Measurements from ENCODE around the gene SEH1L. TPM values are rescaled to one million over a fixed set of nuclear protein-coding genes. Genes with fewer than 3 reads are reported as not detected.

Gene SEH1L
- polyA plus RNA-seq, 1 donor (not counting 4 experiments of a cell fraction or from before 2014, with no cell fraction given) = 60.5 TPM

GRCh38 chr18:13014818-13015217 is 67.0 kb downstream of the SEH1L start:
- dilution Hi-C loops (cut with MboI; ENCODE audit: extremely low pct_ligation_motif_present, low sequenced_read_pairs) = no loop called here
- H3K27me3 ChIP-seq (ENCODE audit: control insufficient read depth, extremely low read depth, insufficient read depth, low read length) = no peaks in the 10 kb centered on the region
- H3K4me3 ChIP-seq (ENCODE audit: control insufficient read depth in 2 of 3, extremely low read depth in 1 of 3, insufficient read depth in 2 of 3, low read depth in 1 of 3, low read length in 3 of 3) = no peak overlapping the region
- no peak overlapping the region for H3K4me2 ChIP-seq (ENCODE audit: control insufficient read depth, extremely low read depth, insufficient read depth, low read depth, low read length)
- FAIRE-seq (no peak), DNase-seq (ENCODE audit: low read depth, low spot score) (no peak)
- H3K9me3 ChIP-seq (ENCODE audit: control insufficient read depth, low read depth, low read length) = no peaks in the 10 kb centered on the region
- peaks cover 3% of the 10 kb centered on the region for H3K79me2 ChIP-seq (ENCODE audit: control insufficient read depth, insufficient read depth, low read length)
- H4K20me1 ChIP-seq (ENCODE audit: control insufficient read depth, extremely low read depth, insufficient read depth, low read length) = no peaks in the 10 kb centered on the region
- no peak overlapping the region for H3K27ac ChIP-seq (ENCODE audit: control insufficient read depth, insufficient read depth, low read length)
- H3K9ac ChIP-seq (ENCODE audit: control insufficient read depth, extremely low read depth, insufficient read depth, low read length) = no peak overlapping the region
- H3K36me3 ChIP-seq (ENCODE audit: control insufficient read depth in 2 of 2, extremely low read depth in 1 of 2, insufficient read depth in 2 of 2, low read length in 2 of 2) = peaks cover 11 to 22% of the 10 kb centered on the region in 2 experiments
- H3K4me1 ChIP-seq (ENCODE audit: control insufficient read depth, extremely low read depth, insufficient read depth, low read length) = peaks cover 17% of the 10 kb centered on the region
- no peaks in the 10 kb centered on the region for H3K9me1 ChIP-seq (ENCODE audit: control insufficient read depth, extremely low read depth, insufficient read depth, low read length)
- TF ChIP-seq, protein P1, sequence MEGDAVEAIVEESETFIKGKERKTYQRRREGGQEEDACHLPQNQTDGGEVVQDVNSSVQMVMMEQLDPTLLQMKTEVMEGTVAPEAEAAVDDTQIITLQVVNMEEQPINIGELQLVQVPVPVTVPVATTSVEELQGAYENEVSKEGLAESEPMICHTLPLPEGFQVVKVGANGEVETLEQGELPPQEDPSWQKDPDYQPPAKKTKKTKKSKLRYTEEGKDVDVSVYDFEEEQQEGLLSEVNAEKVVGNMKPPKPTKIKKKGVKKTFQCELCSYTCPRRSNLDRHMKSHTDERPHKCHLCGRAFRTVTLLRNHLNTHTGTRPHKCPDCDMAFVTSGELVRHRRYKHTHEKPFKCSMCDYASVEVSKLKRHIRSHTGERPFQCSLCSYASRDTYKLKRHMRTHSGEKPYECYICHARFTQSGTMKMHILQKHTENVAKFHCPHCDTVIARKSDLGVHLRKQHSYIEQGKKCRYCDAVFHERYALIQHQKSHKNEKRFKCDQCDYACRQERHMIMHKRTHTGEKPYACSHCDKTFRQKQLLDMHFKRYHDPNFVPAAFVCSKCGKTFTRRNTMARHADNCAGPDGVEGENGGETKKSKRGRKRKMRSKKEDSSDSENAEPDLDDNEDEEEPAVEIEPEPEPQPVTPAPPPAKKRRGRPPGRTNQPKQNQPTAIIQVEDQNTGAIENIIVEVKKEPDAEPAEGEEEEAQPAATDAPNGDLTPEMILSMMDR (optimal IDR thresholded peaks at IDR 0.05 in 1 of 3, IDR thresholded peaks at IDR 0.05 in 1 of 3, conservative IDR thresholded peaks at IDR 0.05 in 1 of 3; ENCODE audit: extremely low read depth in 1 of 3, insufficient read depth in 2 of 3, low read length in 3 of 3) = no peak
- no peak for TF ChIP-seq EZH2 (IDR thresholded peaks at IDR 0.05; ENCODE audit: low read length)
- no peak overlapping the region for H2AFZ ChIP-seq (ENCODE audit: control insufficient read depth, low read length)

DNA sequence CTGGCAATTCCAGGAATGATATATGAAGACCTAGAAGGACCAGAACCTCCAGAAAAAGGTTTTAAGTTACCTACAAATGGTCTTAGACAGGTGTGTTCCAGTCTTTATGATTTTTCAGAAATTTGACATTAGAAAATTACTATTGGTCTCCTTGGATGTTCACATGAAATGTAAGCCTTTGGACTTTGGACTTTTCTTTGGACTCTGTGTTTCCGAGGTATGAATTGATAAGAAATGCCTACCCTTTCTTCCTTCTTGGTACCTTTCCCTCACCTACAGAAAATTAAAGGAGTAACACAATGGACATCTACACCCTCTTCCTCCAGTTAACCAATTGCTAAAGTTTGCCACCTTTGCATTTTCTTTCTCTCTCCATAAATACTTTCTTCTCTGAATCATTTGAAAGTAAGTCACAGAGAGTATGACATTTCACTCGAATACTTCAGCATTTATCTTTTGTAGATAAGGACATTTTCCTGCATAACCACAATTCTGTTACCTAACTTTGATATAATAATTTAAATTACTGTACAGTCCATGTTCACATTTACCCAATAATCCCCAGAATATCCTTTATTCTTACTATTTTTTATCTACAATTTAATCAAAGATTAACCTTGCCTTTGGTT is 69.5 kb downstream of the SEH1L start:
- Histone ChIP-seq H3K36me3 (ENCODE audit: control insufficient read depth in 2 of 2, extremely low read depth in 1 of 2, insufficient read depth in 2 of 2, low read length in 2 of 2) (peaks cover 11 to 26% of the 10 kb centered on the region in 2 experiments), H3K4me2 (ENCODE audit: control insufficient read depth, extremely low read depth, insufficient read depth, low read depth, low read length) (no peak overlapping the region), H3K4me3 (ENCODE audit: control insufficient read depth in 2 of 3, extremely low read depth in 1 of 3, insufficient read depth in 2 of 3, low read depth in 1 of 3, low read length in 3 of 3) (no peak overlapping the region), H3K9me3 (ENCODE audit: control insufficient read depth, low read depth, low read length) (no peaks in the 10 kb centered on the region), H4K20me1 (ENCODE audit: control insufficient read depth, extremely low read depth, insufficient read depth, low read length) (no peaks in the 10 kb centered on the region), H3K27ac (ENCODE audit: control insufficient read depth, insufficient read depth, low read length) (no peak overlapping the region), H3K9me1 (ENCODE audit: control insufficient read depth, extremely low read depth, insufficient read depth, low read length) (no peaks in the 10 kb centered on the region), H3K27me3 (ENCODE audit: control insufficient read depth, extremely low read depth, insufficient read depth, low read length) (no peaks in the 10 kb centered on the region), H3K79me2 (ENCODE audit: control insufficient read depth, insufficient read depth, low read length) (peaks cover 14% of the 10 kb centered on the region), H3K9ac (ENCODE audit: control insufficient read depth, extremely low read depth, insufficient read depth, low read length) (no peak overlapping the region), H2AFZ (ENCODE audit: control insufficient read depth, low read length) (no peak overlapping the region), H3K4me1 (ENCODE audit: control insufficient read depth, extremely low read depth, insufficient read depth, low read length) (peaks cover 16% of the 10 kb centered on the region)
- no peak for FAIRE-seq
- dilution Hi-C loops (cut with MboI; ENCODE audit: extremely low pct_ligation_motif_present, low sequenced_read_pairs) = no loop called here
- DNase-seq (ENCODE audit: low read depth, low spot score) = no peak
- TF ChIP-seq, protein P1 (optimal IDR thresholded peaks at IDR 0.05 in 1 of 3, IDR thresholded peaks at IDR 0.05 in 1 of 3, conservative IDR thresholded peaks at IDR 0.05 in 1 of 3; ENCODE audit: extremely low read depth in 1 of 3, insufficient read depth in 2 of 3, low read length in 3 of 3) = no peak
- TF ChIP-seq EZH2 (IDR thresholded peaks at IDR 0.05; ENCODE audit: low read length) = no peak

Data from keratinocyte (primary cell).